Amniotic epithelial cell (primary cell): ENCODE results near the gene ST8SIA5.

Source experiments
- DNase-seq: peaks from one replicate; pipeline ENCODE4 v3.0.0-alpha.2; 2010; ENCODE audit warnings: low read depth

Gene ST8SIA5

GRCh38 chr18:46625069-46625468, 131.8 kb downstream of the ST8SIA5 start:
- DNase-seq: no peak

GRCh38 chr18:46624127-46624526, 132.7 kb downstream of the ST8SIA5 start:
- no peak for DNase-seq

DNA sequence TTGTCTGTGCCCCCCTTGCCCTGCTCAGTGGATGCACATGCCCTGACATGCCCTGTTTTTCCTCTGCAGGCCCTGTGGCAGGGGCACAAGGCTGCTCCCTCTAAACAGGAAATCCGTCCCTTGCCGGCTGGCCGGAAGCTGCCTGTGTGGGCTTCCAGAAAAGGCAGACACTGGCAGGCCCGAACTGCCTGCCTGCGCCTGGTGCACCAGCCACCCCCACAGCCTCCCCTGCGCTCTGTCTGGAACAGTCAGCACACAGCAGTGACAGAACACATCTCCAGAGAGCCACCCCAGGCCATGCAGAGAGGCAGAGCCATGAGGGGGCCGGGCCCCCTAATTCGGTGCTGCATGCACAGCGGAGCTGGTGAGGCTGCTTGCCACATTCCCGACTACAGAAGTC, 133.3 kb downstream of the ST8SIA5 start:
- DNase-seq: no peak

DNA sequence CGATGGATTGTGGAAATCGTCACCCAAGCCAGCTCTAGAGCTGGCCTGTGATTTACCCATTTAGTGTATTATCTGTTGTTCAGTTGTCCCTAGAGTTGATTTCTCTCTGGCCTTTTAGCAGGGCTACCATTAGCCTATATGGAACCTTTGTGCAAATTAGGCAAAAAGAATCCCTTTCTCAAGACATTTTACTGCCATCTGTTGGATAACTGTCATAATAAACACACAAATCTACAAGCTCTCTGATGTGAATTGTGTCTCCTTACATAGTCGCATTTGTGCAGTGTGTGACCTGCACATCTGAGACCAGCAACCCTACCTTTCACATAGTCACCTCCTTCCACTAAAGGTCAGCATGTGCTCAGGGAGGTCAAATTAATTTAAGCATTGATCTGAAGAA, 133.9 kb downstream of the ST8SIA5 start:
- no peak for DNase-seq

GRCh38 chr18:46622451-46622850, 134.4 kb downstream of the ST8SIA5 start:
- no peak for DNase-seq

- no peak for DNase-seq
Measured at GRCh38 chr18:46621871-46622270, 135.0 kb downstream of the ST8SIA5 start.

GRCh38 chr18:46621111-46621766, 135.6 kb downstream of the ST8SIA5 start:
- DNase-seq: no peak

DNA sequence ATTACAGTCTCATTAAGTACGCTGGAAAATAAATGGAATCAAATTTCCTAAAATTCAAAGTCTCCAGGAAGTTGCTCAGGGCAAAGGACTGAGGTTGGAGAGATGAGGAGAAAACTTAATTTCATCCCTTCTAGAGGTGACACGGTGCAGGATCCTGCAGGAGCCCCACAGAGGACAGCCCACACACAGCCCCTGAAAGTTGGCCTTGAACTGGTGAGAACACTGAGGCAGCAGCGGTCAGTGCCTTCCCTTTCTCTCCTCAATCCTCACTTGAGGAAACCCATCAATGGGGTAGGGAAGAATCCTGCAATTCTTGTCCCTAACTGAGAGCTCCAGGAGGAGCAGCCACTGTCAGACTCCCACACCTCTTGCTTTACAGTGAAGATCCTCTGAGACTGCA, 137.3 kb downstream of the ST8SIA5 start:
- DNase-seq: no peak
